ENCODE results near the gene AAR2.

GRCh38 chr20:36213362-36213761, 22.9 kb upstream of the AAR2 start:
- TF ChIP-seq EZH2phosphoT487 (IDR thresholded peaks at IDR 0.05; ENCODE audit: insufficient read depth, low read depth) (no peak), EZH2 (IDR thresholded peaks at IDR 0.05; ENCODE audit: insufficient read depth, poor library complexity, severe bottlenecking) (no peak)

All from GM23248 (cell line).